DMS79 (cell line): ENCODE measurements around the gene SLC7A8.
"Not testable (repeated sequence)": the region's sequence is repeated elsewhere in the genome, so short reads cannot be mapped to it uniquely, and the experiment has no call there.

Source experiments
- DNase-seq: peaks from one replicate; lab custom pipeline; 2025; lab: John Stamatoyannopoulos, UW

Gene SLC7A8

DNA sequence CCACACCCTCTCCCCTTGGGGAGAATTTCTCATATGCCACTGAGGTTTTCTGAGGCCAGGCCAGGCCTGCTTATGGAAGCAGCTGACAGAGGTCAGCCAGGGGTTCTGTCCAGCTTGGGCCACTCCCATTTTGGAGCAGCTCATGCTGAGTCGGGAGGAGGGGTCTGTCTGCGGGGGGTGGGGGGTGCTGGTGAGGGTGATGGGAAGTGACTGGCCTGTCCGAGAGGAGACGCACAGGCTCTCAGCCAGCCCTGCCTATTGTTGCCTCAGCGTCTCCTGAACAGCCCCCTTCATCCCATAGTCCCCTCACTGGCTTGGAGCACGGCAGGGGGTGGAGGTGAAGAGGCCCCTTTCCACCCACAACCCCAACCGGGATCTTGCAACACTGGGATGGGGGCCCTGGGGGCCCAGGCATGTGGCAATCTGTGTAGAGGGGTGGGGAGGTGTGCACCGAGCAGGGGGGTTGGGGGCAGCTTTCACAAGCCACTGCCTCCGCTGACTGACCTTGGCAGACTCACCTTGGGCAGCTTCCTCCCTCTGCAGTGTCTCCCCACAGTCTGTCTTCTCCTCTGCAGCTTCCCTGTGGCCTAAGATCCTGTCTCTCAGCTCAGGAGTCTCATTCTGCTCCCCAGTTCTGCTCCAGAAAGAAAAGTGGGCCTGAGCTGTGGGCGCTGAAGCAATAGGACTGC lies 69.9 kb downstream of the SLC7A8 start:
- DNase-seq = no peak

DNA sequence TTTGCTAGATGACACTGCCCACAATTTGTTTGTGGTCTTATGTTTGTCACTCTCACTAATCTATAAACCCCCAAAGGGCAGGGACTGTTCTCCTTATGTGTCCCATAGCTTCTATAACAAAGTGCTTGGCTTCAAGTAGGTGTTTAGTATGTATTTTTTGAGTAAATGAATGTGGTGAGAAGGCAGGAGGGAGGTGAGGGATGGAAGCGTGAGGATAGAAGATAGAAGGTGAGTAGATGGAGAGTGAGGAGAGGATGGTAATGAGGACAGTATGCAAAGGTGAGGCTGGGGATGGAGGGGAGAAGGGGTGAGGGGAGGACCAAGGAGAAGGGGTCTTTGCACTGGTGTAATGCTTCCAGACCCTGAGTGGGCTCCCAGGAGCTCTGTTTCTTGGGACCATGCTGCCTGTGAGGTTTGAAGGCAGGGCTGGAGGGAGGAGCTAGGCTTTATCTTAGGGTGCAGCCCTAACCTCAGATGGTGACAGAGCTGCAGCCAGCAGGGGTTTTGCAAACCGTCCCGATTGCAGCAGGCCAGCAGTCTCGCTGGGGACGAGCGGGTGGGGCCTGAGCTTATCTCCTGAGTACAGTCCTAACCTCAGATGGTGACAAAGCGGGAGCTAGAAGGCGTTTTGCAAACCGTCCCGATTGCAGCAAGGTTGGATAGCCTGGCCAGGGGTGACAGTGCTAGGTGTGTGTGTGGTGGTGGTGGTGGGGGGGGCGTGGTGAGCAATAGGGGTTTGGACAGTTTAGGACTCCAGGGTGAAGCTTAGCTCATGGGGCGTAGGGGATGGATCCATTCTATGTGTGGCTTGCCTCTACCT lies 70.9 kb downstream of the SLC7A8 start:
- DNase-seq = no peak

DNA sequence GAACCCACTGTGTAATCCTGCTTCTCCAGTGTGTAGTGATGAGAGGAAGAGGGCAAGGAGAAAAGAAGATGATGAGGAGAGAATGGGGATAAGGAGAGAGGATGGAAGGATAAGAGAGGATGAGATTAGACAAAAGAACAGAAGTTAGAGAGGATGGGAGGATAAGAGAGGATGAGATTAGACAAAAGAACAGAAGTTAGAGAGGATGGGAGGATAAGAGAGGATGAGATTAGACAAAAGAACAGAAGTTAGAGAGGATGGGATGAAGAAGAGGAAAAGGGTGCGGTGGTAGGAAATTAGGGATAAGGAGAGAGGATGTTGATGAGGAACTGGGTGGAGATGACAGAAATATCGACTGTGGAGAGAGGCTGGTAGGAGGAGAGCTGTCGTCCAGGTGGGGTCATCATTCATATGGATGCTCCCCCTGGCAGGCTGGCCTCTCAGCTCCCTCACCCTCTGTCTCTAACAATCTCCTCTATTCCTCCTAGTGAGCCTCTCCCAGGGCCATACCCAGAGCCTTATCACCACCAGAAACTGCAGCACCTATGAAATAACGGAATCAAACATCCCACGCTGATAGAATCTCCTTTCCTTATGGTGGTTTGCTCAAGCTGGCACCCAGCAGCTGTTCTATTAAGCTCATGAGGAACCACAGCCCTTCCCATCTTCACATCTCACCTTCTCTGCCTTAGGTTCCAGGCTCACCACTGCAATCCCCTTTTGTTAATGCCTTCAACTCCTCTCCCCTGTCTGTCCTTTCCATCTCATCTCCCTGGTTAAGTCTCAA lies 72.7 kb downstream of the SLC7A8 start:
- no peak for DNase-seq

DNA sequence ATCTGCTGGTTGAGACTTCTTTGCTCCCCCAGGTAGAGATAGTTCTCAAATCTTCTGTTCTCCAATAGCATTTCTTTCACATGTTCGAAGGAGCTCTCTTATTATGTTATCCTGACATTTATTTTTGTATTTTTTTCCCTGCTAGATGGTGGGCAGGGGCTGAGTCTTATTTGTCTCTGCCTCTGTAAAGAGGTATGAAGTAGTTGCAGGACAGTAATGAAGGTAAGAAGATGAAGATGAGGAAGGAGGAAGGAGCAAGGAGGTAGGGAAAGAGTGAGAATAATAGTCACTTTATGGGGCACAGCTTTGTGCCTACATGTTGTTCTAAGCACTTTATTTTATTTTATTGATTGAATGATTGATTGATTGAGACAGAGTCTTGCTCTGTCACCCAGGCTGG lies 73.7 kb downstream of the SLC7A8 start:
- DNase-seq = no peak

- DNase-seq = not testable (repeated sequence)
These were observed 75.3 kb downstream of the SLC7A8 start for GRCh38 chr14:23108169-23108568.

GRCh38 chr14:23107620-23108019 lies 75.8 kb downstream of the SLC7A8 start:
- DNase-seq = not testable (repeated sequence)

DNA sequence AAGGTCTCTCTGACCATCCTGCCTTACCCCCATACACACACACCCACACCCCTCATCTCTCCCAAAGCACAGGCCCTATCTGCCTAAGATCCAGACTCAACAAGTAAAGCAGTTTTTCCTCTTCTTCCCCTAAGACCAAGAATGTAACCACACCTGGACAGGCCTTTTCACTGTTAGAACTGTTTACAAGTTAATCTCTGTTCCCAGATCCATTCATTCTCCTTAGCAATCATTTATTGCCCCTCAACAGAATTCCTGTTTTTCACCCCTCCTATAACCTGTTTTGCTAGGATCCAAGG lies 76.8 kb downstream of the SLC7A8 start:
- no peak for DNase-seq

DNA sequence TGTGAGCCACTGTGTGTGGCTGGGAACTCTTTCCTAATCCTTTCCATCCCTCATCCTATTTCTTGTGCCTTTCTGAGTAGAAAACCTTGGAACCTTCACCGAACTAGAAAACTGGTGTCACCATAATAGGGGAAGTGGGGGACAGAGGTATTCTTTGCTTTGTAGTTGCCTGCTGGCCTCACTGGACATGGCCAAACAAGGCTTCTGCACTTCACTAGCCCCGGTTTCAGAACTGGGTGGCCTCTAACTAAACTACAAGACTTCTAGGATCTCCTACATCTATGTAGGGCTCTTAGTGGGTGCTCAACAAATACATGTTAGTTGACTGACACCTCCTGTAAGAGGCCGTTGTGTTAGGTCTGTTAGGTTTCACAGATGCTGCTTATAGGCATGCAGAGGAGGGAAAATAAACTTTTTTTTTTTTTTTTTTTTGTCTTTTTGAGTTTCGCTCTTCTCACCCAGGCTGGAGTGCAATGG lies 78.1 kb downstream of the SLC7A8 start:
- no peak for DNase-seq

DNA sequence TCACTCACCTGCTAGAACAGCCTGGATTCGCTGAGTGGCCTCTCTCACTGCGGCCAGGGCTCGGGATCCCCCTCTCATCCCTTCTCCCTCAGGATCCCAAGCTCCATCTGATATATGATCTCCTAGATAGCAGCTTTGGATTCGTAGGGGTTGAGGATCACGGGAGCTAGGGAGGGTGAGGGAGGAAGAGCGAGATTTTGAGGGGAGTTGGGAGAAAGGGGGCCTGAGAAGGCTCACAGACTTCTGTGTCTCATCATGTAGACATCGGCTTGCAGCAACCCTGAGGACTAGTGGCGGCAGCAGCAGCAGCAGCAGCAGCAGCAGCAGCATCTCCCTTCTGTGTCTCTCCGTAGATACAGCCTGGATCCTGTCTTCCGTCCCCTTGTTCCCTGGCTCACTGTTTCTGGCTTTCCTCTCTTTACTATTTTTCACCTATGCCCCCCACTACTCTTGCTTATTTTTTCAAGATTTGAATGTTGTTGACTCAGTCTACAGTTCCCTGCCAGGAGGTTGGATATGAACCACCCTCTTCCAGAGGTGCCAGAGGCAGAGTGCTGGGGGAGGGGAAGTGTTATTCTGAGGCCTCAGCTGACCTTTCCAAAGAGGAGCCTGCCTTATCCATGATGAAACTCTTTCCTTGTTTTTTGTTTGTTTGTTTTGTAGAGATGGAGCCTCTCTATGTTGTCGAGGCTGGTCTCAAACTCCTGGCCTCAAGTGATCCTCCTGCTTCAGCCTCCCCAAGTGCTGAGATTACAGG lies 78.7 kb downstream of the SLC7A8 start, which contains the start of gene CIROP:
Gene CIROP (minus strand): TSS at position 399 of the 757 bp plus-strand sequence. CDS start 69 bp downstream, at position 330.
- DNase-seq = no peak

GRCh38 chr14:23104070-23104590 lies 79.3 kb downstream of the SLC7A8 start:
- DNase-seq = no peak

GRCh38 chr14:23103581-23103980 lies 79.9 kb downstream of the SLC7A8 start:
- no peak for DNase-seq

DNA sequence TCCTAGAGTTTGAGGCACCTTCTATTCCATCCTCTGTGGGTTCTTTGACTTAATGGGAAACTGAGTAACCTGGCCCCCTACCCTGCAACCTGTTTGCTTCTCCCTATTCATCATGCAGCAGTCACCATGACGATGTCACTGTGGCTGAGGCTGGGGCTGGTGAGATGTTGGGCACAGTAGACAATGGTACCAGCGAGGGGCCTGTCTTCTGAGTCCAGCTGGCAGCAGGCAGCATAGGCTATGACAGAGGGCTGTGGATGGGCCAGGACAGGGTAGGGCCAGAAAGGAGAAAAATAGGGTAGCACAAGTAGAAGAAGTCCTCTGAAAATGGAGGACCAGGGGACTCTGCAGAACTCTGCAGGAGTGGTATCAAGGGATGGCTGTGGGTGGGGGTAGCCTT lies 80.7 kb downstream of the SLC7A8 start:
- DNase-seq = no peak

DNA sequence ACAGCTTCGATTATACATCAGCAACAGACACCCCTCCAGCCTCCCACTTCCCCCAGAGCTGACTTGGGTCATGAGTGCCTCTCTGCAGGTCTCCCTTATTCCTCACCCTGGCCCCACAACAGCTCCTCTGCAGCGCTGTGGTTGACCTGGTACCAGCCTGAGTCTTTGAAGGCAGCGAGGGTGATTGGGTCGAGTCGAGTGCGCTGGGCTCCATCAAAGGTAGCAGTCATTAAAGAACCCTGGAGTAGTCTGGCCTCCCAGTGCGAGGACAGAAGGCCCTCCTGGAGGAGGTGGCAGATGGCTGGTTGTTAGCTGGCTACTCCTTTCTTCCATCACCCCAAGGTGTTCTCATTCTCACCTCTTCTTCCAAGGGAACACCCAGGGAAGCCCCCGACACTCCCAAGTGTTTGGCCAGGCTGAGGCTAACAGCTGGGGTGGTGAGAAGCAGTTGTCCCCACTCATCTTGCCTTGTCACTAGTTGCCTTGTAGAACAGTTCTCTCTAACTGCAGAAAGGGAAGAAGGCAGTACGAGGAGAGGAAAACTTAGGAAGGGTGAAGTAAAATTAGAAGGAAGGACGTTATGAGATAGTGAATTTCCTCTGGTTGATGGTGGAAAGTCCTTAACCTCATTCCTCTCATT lies 81.4 kb downstream of the SLC7A8 start:
- no peak for DNase-seq

DNA sequence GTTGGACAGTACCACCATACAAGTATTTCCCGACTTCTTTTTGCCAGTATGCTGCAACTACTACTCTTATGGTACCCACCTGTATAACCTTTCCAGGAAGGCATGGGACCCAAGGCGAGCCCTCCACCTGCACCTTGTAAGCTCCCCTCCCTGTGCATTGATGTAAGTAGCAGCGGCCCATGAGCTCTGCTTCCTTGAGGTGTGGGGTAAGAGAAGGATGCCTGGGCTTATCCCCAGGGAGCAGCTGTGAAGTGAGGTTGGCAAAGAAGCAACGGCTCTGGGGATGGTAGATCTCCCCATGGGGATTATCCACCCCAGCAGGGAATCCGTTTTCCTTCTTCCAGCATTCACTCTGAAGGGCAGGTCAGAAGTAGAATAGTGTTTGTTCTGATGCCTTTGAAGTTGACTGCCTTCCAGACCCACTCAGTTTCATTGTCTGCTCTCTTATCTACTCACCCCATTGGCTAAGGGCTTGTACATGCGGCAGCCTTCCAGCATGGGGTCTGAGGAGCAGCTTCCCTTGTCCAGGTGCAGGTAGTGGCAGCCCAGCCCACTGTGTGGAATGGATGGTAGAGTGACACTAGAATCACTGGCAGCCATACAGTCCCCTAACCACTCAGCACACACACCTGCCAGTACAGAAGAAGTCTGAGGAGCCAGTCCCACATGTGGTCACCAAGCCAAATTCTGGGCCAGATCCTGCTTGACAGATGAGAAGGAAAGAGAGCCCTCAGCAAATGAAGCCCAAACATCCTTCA lies 82.1 kb downstream of the SLC7A8 start:
- DNase-seq = peak; percentile 17

DNA sequence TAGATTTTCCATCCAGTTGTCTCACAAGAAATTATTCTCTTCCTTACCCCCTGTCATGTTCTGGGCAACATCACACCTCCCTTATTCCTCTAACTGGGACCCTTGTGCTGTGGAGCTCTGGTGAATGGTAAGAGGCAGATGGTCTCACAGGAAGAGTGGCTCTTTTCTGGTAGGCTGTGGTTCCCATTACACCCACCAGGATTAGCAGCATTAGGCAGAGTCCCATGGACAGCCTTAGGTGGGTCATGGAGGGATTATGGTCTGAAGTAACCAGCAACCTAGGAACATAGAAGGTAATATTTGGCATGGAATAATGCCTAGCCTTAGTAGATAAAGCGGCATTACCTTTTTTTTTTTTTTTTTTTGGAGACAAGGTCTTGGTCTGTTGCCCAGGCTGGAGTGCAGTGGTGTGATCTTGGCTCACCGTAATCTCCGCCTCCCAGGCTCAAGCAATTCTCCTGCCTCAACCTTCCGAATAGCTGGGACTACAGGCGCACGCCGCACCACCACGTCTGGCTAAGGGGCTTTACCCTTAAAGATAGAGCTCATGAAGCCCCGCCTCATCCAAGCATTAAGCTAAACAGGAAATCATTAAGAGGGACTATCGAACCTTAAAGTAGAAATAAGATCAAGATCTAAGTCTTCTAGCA lies 84.1 kb downstream of the SLC7A8 start:
- DNase-seq = no peak

- no peak for DNase-seq
These were observed 85.7 kb downstream of the SLC7A8 start for GRCh38 chr14:23097786-23098185.

GRCh38 chr14:23095196-23096108 lies 88.0 kb downstream of the SLC7A8 start, which contains the start of gene C14orf119:
C14orf119 (plus strand) TSS chr14:23095505; CDS start chr14:23097659, 2,154 bp downstream.
- no peak for DNase-seq

DNA sequence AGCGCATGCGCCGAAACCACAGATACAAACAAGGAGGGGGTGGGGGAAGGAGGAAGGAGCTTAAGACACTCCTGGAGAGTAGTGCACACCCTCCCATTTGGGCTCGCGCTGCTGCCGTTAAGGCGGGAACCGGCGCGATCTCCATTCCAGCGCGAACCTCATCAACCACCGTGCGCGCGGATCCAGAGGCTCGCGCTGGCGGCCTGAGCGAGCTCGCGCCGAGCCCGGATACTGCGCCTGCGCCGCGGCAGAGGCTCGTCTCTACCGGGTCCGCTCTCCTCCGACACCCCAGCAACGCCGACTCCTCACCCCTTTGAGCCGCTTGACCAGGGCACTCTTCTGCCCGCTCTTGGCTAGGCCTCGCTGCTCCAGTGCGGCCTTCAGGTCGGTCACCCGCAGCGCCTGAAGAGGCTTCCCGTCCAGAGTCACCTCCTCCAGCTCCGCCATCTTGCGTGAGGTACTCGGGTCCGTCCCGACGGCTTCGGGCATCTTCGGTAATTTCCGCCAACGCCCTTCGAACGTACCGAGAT lies 88.7 kb downstream of the SLC7A8 start, which contains the start of gene ACIN1:
Gene ACIN1 (minus strand): TSS at position 471 of the 530 bp plus-strand sequence. CDS start 24 bp downstream, at position 447.
- no peak for DNase-seq
